Epithelial cell of esophagus (primary cell): Measurements from ENCODE around the gene RANBP17.

Source experiments
- DNase-seq: peaks from one replicate; pipeline ENCODE4 v3.0.0; 2010; ENCODE audit warnings: low read depth
- H3K4me3 ChIP-seq: 2 replicates; pipeline ENCODE4 v1.5.1; 2011; ENCODE audit warnings: mild to moderate bottlenecking, low read length, control low read depth
- TF ChIP-seq, protein P1 (sequence below): IDR thresholded peaks from 2 replicates; pipeline ENCODE4 v1.5.1; 2011; ENCODE audit warnings: low read depth, mild to moderate bottlenecking, low read length, control low read depth, inconsistent platforms; ENCODE audit not compliant: insufficient read depth; ENCODE audit errors: missing control alignments

Gene RANBP17

DNA sequence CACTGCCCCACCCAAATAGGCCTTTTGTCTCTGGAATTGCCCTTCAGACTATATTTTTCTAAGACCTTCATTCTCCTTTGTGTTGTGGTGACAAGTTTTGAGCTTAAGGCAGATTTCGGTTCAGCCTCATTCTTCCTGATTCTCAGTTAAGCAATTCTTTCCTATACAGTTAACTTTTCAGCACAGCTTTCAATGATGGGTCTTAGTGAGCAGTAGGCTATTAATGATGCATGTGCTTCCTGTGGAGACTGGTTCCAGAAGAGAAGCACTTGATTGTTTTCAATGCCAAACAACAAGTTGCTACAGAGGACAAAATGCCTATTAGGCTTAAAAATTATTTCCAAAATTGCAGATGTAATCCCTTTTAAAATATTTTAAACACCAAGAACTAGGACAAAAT is 399.5 kb downstream of the RANBP17 start:
- DNase-seq = no peak
- H3K4me3 ChIP-seq = no peak overlapping the region
- TF ChIP-seq, protein P1, sequence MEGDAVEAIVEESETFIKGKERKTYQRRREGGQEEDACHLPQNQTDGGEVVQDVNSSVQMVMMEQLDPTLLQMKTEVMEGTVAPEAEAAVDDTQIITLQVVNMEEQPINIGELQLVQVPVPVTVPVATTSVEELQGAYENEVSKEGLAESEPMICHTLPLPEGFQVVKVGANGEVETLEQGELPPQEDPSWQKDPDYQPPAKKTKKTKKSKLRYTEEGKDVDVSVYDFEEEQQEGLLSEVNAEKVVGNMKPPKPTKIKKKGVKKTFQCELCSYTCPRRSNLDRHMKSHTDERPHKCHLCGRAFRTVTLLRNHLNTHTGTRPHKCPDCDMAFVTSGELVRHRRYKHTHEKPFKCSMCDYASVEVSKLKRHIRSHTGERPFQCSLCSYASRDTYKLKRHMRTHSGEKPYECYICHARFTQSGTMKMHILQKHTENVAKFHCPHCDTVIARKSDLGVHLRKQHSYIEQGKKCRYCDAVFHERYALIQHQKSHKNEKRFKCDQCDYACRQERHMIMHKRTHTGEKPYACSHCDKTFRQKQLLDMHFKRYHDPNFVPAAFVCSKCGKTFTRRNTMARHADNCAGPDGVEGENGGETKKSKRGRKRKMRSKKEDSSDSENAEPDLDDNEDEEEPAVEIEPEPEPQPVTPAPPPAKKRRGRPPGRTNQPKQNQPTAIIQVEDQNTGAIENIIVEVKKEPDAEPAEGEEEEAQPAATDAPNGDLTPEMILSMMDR = no peak

DNA sequence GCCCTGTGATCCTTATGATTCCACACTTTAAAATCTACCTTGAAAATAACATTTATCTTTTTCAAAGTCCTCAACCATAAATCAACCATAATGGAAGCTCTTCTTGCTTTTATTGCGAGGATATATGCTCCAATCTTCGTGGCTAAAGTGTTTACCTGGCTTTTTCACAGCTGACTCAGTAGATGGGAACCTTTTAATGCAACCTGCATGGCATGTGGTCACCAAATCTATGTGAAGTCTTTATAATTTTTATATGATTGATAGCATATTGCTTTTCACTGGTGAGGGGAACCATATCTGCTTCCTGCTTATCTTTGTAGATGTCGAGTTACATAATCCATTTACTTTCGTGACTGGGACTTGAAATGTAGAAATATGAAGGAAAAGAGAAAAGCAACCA is 400.1 kb downstream of the RANBP17 start:
- no peak overlapping the region for H3K4me3 ChIP-seq
- no peak for DNase-seq
- TF ChIP-seq, protein P1 = no peak

DNA sequence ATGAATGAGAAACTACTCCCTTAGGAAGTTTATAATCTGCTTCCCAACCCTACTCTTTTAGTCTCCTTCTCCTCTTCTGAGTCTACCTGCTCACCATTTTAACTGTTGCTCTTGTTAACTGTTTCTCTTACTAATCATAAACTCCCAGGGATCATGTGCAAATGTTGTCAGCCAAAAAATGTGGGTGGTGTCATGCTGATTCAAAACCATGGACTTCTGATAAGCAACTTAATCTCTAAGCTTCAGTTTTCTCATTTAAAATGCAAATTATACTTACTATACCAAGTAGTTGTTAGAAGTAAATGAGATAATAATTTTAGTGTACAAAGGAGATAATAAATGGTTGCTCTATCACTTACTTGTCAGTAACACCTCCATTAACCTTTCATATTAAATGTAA is 401.4 kb downstream of the RANBP17 start:
- TF ChIP-seq, protein P1 = no peak
- H3K4me3 ChIP-seq = no peak overlapping the region
- DNase-seq = no peak

DNA sequence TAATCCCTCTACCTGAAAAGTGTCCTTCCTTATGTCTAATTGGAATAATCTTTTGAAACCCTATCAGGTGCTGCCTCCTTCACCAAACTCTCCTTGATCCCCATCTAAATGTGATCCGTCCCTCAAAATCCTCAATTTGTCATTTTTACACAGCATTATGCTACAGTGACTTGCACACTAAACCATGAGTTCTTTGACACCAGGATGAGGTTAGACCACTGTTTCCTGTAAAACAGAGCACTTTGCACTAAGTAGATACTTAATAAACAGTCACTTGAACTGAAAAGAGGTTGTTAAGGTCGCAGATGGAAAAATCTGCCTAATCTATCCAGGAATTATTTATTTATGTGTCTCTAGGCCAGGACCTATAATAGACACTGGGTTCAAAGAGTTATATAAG is 403.0 kb downstream of the RANBP17 start:
- no peak overlapping the region for H3K4me3 ChIP-seq
- no peak for DNase-seq
- TF ChIP-seq, protein P1 = no peak

DNA sequence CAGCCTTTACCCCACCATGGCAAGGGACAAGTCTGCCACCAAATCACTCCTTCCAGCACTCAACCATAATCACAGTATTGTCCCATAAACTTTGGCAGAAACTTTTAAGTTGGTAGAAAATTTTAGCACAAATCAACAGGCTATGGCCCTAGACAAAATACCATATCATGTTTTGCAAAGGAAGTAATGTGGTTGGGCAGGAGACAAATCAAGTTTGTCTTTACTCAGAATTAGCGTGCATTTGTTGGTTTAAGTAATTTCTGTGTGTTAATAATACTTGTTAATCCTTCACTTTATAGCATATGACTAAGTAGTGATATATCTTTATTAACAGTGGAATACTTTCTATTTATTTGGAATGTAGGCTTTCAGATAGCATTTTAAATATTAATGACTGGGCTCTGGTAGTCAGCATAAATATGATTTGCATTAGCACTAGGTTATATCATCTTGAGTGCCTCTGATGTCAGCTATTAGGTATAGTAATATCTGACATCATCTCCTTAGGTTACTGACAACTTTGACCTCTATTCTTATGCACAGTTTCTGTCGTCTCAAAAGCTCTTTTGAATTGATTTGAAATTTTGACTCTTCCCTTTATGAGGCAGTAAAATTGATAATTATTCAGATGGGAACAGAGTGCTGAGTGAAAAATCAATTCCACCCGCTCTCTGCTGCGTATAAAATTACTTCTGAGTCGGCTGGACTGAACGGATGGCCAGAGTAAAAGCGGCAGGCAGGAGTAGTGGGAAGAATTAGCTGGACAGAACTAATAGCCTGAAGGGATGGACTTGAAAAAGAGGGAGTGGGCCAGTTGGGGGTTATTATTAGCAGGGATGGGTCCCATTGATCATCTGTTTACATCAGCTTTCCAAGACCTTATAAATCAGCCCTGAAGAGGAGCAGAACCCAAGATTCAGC is 407.1 kb downstream of the RANBP17 start:
- no peak overlapping the region for H3K4me3 ChIP-seq
- no peak for DNase-seq
- TF ChIP-seq, protein P1 = no peak

DNA sequence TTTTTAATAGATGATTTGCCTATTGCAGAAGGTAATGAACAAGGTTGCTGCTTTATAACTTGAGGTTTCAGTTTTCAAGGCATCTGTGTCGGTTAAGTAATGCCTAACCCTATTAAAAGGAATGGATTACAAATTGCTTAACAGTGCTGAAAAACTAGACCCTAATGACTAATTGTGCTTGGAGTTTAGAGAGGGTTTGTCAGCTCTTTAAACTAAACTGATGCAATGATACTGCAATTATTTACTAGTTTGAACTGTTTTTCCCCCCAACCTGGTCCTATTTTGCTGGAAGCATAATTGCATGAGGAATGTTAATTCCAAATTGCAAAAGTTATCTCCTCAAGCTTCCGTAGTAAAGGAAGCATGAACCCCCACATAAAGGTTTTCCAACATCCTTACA is 407.9 kb downstream of the RANBP17 start:
- DNase-seq = peak; percentile 51
- no peak overlapping the region for H3K4me3 ChIP-seq

More for the DNA sequence above, 407.9 kb downstream of the RANBP17 start:
- TF ChIP-seq, protein P1 = no peak
